Gastrocnemius medialis (tissue), 4 donors: ENCODE data around the gene MIAT. TPM values are rescaled to one million over a fixed set of nuclear protein-coding genes. Genes with fewer than 3 reads are reported as not detected.
A peak's percentile ranks its signal among the peaks of the same experiment; 100 is the strongest.

Source experiments
- ATAC-seq, 2 donors: fragments of 150-250 bp; one replicate each; pipeline ENCODE4 v1.9.1; 2016
- DNase-seq, 2 donors: peaks; one replicate each; pipeline ENCODE4 v3.0.0-alpha.2; 2019
- H3K27ac ChIP-seq, 4 donors: fragments of 200-600 bp; sonication (generic); 1 replicate in 1 of 4; 2 replicates in 3 of 4; pipeline ENCODE4 v1.5.1; 2016 to 2018; ENCODE audit warnings: mild to moderate bottlenecking in 2 of 4, moderate library complexity in 1 of 4
- H3K27me3 ChIP-seq, 3 donors: fragments of 200-600 bp; sonication (generic) in 2 of 3; 1 replicate in 1 of 3; 2 replicates in 2 of 3; pipeline versions ENCODE4 v1.5.1 to v1.6.0; 2016 to 2019; ENCODE audit warnings: mild to moderate bottlenecking in 1 of 3, moderate library complexity in 1 of 3
- H3K36me3 ChIP-seq, 2 donors: fragments of 200-600 bp; sonication (generic) in 1 of 2; one replicate each; pipeline ENCODE4 v1.5.1; 2017 to 2018
- H3K4me1 ChIP-seq, 2 donors: fragments of 200-600 bp; sonication (generic) in 1 of 2; one replicate each; pipeline ENCODE4 v1.5.1; 2016 to 2017; ENCODE audit warnings: mild to moderate bottlenecking in 2 of 2
- H3K4me3 ChIP-seq, 4 donors: fragments of 200-600 bp; sonication (generic) in 3 of 4; 1 replicate in 1 of 4; 2 replicates in 3 of 4; pipeline ENCODE4 v1.5.1; 2016 to 2019; ENCODE audit warnings: mild to moderate bottlenecking in 2 of 4
- H3K9me3 ChIP-seq, 3 donors: fragments of 200-600 bp; sonication (generic) in 2 of 3; 1 replicate in 1 of 3; 2 replicates in 2 of 3; pipeline ENCODE4 v1.5.1; 2016 to 2019
- CTCF ChIP-seq, 5 experiments: fragments of 450-650 bp in 3 of 5; fragments of 200-600 bp in 2 of 5; sonication (generic) in 2 of 5; IDR thresholded peaks in 4 of 5; conservative IDR thresholded peaks in 1 of 5; 1 replicate in 4 of 5; 2 replicates in 1 of 5; pipeline ENCODE4 v1.5.1; 2016 to 2019; ENCODE audit warnings: antibody characterized with exemption in 5 of 5, mild to moderate bottlenecking in 3 of 5, moderate library complexity in 3 of 5
- POLR2A ChIP-seq, 2 donors: fragments of 450-650 bp; IDR thresholded peaks; one replicate each; pipeline ENCODE4 v1.6.1; 2017; ENCODE audit warnings: antibody characterized with exemption in 2 of 2, mild to moderate bottlenecking in 2 of 2, moderate library complexity in 2 of 2
- in situ Hi-C, 4 donors: fragments of 200-750 bp; cut with MboI; loops; one replicate each; pipeline versions ENCODE4 v1.15.0 to v1.8.0; 2017; ENCODE audit warnings: low sequenced_read_pairs in 4 of 4
- intact Hi-C: fragments of 100-400 bp; cut with DNase I; formaldehyde crosslinking; loops from one replicate; pipeline ENCODE4 v1.15.1; 2023; ENCODE audit warnings: low total_unique reads
- total RNA-seq, 4 donors: library from RNA; depleted of rRNA; stranded (reverse); fragments of >200 nt; gene quantifications; one replicate each; pipeline versions ENCODE4 v1.1.0 to v1.2.3, GENCODE V29; 2016

The MIAT gene
- total RNA-seq, 4 donors from 2014 or later: 0.02 to 0.25 (median 0.07) TPM; not detected in 1

DNA sequence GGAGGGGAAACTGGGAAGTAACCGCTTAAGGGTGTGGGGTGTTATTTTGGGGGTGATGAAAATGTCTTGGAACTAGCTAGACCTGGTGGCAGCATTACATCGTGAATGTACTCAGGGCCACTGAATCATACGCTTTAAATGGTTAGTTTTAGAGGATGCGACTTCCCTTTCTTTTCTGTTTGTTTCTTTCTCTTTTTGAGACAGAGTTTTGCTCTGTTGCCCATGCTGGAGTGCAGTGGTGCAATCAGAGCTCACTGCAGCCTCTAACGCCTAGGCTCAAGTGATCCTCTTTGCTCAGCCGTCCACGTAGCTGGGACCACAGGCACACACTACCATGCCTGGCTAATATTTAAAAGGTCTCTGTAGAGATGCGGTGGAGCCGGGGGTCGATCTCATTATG is 5.6 kb upstream of the MIAT start:
- Histone ChIP-seq H3K27ac (no peak overlapping the region), H3K4me1 (no peaks in the 10 kb centered on the region), H3K4me3 (no peak overlapping the region), H3K27me3 (peaks cover 3 to 11% (median 5%) of the 10 kb centered on the region in 3 donors), H3K36me3 (no peaks in the 10 kb centered on the region), H3K9me3 (no peaks in the 10 kb centered on the region)
- DNase-seq (no peak), ATAC-seq (no peak)
- in situ Hi-C loops (no loop called here), intact Hi-C loops (no loop called here)
- TF ChIP-seq POLR2A (IDR thresholded peaks at IDR 0.05) (no peak), CTCF (IDR thresholded peaks at IDR 0.05 in 4 of 5, conservative IDR thresholded peaks at IDR 0.05 in 1 of 5) (no peak)

- peak overlapping the region in 3 of 4 donors; percentile 32 to 53 (median 40) for H3K4me3 ChIP-seq
- DNase-seq: no peak
- TF ChIP-seq CTCF (IDR thresholded peaks at IDR 0.05 in 4 of 5, conservative IDR thresholded peaks at IDR 0.05 in 1 of 5): no peak
- TF ChIP-seq POLR2A (IDR thresholded peaks at IDR 0.05): no peak
- peaks cover 35 to 44% (median 36%) of the 10 kb centered on the region in 3 donors for H3K27me3 ChIP-seq
- H3K27ac ChIP-seq: no peak overlapping the region
- H3K4me1 ChIP-seq: peaks cover 14 to 24% of the 10 kb centered on the region in 2 donors
- ATAC-seq: no peak
- H3K36me3 ChIP-seq: no peaks in the 10 kb centered on the region
- no peaks in the 10 kb centered on the region for H3K9me3 ChIP-seq
- in situ Hi-C loops: no loop called here
- intact Hi-C loops: no loop called here
These were observed 773 bp downstream of the MIAT start for GRCh38 chr22:26658161-26658560.

DNA sequence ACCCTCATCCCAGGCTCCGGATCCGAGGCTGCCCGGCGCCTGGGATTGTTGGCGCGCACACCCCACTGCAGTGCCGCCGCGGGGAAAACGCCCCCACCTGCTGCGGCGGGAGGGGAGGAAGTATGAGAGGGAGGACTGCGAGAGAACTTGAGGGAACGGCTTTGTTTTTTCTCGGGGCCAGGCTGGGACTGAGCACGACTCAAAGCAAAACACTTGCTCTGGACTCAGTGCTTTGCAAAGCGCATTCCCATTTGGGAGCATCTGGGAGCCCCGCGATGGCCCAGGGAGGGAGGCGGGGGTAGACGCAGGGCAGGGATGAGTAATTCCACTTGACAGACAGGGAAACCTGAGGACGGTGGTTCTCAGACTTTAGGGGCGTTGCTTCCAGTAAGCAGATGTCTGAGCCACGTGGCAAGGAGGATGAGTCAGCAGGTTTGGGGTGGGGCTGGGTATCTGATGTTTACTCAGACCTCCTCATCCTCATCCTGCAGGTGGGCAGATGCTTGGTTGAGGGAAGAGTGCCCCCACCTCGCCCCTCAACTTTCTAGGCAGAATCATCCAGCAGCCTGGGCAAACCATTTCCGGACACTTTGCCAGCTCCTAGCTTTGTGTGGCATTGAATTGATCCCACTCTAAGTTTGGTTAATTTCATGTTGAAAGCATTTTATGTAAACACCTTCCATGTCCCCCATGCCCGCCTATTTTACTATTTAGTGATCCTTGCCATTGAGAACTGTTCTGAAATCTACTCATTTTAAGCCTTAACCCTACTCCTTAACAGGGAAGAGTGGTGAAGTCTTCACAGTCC is 1.5 kb downstream of the MIAT start:
- intact Hi-C loops (no loop called here), in situ Hi-C loops (no loop called here)
- Histone ChIP-seq H3K4me1 (peaks cover 14 to 24% of the 10 kb centered on the region in 2 donors), H3K4me3 (peak overlapping the region in 3 of 4 donors; percentile 32 to 53 (median 40)), H3K36me3 (no peaks in the 10 kb centered on the region), H3K27me3 (peaks cover 36 to 46% (median 36%) of the 10 kb centered on the region in 3 donors), H3K9me3 (no peaks in the 10 kb centered on the region), H3K27ac (no peak overlapping the region)
- ATAC-seq: peak; percentile 86 to 90
- DNase-seq: peak; percentile 33 to 68
- TF ChIP-seq CTCF (IDR thresholded peaks at IDR 0.05 in 4 of 5, conservative IDR thresholded peaks at IDR 0.05 in 1 of 5) (no peak), POLR2A (IDR thresholded peaks at IDR 0.05) (no peak)

DNA sequence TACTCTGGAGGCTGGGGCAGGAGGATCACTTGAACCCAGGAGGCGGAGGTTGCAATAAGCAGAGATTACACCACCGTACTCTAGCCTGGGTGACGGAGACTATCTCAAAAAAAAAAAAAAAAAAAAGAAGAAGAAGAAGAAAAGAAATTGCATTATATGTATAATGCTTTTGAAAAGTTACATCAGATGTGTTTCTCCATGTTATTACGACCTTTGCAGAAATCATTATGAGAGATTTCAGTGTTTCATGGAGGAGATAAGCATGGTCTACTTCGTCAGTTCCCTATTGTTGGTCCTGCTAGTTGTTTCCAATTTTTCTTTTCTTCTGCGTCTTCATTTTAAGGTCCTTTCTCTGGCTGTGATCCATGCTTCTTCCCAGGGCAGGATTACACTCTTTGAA is 3.0 kb downstream of the MIAT start:
- in situ Hi-C loops (no loop called here), intact Hi-C loops (no loop called here)
- H3K4me1 ChIP-seq: peaks cover 14 to 24% of the 10 kb centered on the region in 2 donors
- peaks cover 36 to 46% (median 42%) of the 10 kb centered on the region in 3 donors for H3K27me3 ChIP-seq
- no peaks in the 10 kb centered on the region for H3K36me3 ChIP-seq
- no peak overlapping the region for H3K4me3 ChIP-seq
- no peak for TF ChIP-seq CTCF (IDR thresholded peaks at IDR 0.05 in 4 of 5, conservative IDR thresholded peaks at IDR 0.05 in 1 of 5)
- TF ChIP-seq POLR2A (IDR thresholded peaks at IDR 0.05): no peak
- no peaks in the 10 kb centered on the region for H3K9me3 ChIP-seq
- ATAC-seq: no peak
- H3K27ac ChIP-seq: no peak overlapping the region
- DNase-seq: no peak
